SHP77 treated with DMSO at 0.1 percent for 48 hours (cell line): ENCODE results near the gene FBXO39.
"Not testable (repeated sequence)": the region's sequence is repeated elsewhere in the genome, so short reads cannot be mapped to it uniquely, and the experiment has no call there.

ENCODE experiments used
- DNase-seq: peaks from one replicate; lab custom pipeline; 2025; lab: John Stamatoyannopoulos, UW

Gene FBXO39

GRCh38 chr17:6793748-6794493 is 17.9 kb downstream of the FBXO39 start:
- DNase-seq: no peak

GRCh38 chr17:6796017-6796886 is 20.2 kb downstream of the FBXO39 start:
- DNase-seq: no peak

- DNase-seq: no peak
Observed at GRCh38 chr17:6796887-6797490, 21.0 kb downstream of the FBXO39 start.

- DNase-seq: no peak
Observed at GRCh38 chr17:6797718-6798351, 21.8 kb downstream of the FBXO39 start.

GRCh38 chr17:6799738-6800137 is 23.7 kb downstream of the FBXO39 start:
- no peak for DNase-seq

- DNase-seq: no peak
Observed at GRCh38 chr17:6800422-6801027, 24.5 kb downstream of the FBXO39 start.

- DNase-seq: no peak
Observed at GRCh38 chr17:6811510-6811909, 35.5 kb downstream of the FBXO39 start.

GRCh38 chr17:6812295-6812694 is 36.3 kb downstream of the FBXO39 start:
- no peak for DNase-seq

- no peak for DNase-seq
Observed at GRCh38 chr17:6815775-6816174, 39.8 kb downstream of the FBXO39 start.

- not testable (repeated sequence) for DNase-seq
Observed at GRCh38 chr17:6816368-6816767, 40.4 kb downstream of the FBXO39 start.

- DNase-seq: no peak
Observed at GRCh38 chr17:6818938-6819337, 42.9 kb downstream of the FBXO39 start.

- no peak for DNase-seq
Observed at GRCh38 chr17:6823011-6823442, 47.0 kb downstream of the FBXO39 start.

- no peak for DNase-seq
Observed at GRCh38 chr17:6830383-6830986, 54.5 kb downstream of the FBXO39 start.

GRCh38 chr17:6831661-6832263 is 55.7 kb downstream of the FBXO39 start, which contains the start of gene TEKT1:
Gene TEKT1, minus strand, starts transcription at chr17:6831729. Its CDS starts 1,353 bp downstream, at chr17:6830376.
- DNase-seq: no peak
